Measurements from ENCODE around the gene KAT6B.

Gene KAT6B

DNA sequence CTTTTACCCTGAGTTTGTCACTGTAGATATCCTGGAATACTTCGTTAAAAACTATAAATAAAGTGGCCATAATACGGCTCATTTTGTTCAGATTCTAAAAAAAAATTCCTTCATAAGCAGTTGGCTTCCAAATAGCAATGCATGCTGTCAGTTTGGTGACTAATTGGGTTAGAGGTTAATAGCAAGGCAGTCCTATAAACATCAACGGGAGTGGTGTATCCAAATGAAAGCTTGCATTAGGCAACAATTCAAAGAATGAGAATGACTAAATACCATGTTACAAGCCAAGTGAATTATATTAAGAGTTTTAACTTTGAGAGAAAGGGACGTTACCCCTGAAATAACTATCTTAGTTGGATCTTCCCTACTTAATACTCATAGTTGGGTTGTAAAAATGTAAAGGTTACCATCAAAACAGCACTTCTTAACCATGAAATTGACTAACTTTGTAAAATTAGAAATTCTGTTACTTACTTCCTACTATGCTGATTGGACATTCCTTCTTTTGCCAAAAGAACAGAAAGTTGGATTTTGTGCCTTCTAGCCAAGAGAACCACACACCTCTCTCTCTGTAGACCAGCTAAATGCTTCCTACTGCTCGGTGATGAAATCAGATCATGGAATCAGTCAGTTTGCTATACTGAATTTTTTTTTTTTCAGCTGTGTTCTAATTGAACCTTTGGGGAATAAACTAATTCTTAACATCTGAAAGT lies 98.0 kb downstream of the KAT6B start:
- DNase-seq = peak; percentile 59

DNA sequence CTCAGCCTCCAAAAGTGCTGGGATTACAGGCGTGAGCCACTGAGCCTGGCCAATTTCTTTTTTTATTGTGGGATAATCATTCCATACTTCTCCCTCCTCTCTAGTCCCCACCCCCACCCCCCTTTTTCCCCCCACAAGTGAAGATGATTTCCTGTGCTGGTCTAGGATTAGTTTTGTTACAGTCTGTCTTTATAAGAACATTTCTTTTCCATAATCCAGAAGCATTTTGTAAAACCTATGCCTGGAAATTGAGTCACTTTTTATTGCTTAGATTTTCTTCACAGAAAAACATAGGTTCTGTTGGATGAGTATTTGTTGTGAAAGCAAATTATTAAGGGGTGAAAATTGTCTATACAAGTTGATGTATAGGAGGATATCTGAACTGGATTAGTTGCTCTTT lies 98.9 kb downstream of the KAT6B start:
- DNase-seq = no peak

DNA sequence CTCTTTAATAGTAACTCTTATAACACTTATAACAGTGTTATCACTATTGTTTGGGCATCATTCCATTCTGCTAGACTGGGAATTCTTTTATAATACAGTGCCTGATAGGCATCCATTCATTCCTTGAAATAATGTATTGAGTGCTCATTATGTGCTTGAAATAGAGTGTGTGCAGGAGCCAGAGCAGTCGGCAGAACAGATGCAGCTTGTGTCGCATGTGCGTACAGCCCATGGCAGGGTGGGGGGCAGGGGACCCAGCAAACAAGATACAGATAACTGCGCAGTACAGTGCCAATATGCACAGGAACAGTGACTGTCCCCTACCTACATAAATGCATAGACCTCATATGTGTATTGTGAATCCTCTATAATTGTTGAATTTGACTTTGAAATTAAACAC lies 99.3 kb downstream of the KAT6B start:
- no peak for DNase-seq

DNA sequence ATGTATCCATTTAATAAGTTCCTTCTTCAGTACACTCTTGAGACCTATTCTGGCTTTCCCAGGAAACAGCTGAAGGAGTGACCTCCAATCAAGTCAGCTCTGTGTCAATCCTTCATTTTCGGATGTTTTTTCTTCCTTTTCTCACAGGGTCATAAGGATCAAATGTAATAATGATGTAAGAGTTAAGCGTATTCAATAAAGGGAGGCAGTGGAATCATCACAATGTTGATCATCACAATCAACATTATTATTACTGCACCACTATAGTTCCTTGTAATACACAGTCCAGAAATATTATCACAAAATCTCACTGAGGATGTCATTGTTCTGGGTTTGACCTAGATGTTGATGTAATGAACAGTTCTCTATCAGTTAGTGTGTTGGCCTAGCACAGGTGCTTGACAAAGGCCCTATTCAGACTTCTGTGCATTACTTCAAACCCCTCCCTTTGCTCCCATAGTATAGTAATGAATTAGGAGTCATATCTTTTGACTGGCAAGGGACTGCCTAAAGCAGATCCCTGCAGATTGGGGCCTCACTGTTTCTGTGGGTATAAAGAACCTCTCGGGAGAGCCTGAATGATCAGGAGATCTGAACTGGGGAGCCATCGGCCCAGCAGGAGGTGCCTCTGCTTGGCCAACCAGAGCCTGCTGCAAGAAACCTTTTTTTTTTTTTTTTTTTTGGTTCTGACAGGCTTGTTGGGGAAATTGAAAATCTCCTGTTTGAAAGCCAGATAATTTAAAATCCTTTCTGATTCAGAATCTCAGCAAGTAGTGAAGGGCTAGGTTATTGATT lies 100.6 kb downstream of the KAT6B start:
- DNase-seq = no peak

DNA sequence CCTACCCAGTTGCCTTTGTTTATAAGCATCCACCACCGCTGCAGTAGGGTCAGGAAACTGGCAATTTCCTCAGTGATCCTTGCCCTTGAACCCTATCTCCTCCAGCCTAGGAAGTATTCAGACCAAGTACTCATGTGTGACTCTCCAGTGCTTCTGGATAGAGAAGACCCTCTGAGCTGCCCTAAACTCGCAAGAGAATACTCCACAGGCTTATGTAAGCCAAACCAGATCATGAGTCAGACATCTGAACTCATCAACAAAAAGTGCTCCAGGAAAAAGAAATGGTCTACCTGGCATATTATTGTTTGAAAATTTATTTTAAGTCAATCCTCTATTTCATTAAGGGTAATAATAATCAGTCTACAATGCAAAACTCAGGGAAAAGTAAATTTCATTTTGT lies 101.3 kb downstream of the KAT6B start:
- no peak for DNase-seq

DNA sequence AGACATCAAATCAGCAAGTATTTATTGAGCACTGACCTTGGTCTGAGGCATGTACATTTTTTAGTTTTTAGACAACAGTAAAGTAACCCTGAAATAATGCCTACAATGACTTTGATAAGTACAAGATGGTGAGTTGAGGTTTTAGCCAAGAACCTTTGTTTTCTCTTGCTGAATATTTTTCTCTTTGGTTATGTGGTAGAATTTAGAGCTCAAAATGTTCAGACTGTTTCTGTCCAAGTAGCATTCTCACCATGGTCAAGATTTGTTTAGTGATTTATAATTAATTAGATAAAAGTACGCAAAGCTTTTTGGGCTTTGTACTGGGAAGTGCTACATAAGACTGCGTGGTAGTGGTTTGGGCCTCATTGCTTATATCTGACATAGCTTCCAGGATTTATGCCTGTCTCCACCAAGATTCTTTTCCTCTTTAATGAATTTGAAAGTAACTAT lies 102.4 kb downstream of the KAT6B start:
- no peak for DNase-seq

DNA sequence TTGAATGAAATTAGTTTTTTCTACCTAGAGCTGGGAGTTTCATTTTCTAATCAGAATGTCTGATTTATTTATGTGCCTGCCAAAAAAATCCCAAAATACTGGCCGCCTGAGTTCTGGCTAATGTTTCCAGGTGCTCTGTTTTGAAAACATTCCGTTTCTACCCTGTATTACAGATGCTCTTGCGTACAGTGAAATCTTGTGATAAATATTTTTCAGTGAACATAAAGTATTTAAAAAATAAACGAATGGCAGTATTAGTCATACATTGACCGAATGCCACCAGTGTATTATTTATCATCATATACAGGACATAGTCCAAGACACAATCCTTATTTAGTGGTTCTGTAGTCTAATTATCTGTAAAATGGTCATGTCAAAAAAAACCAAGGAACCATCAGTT lies 102.8 kb downstream of the KAT6B start:
- DNase-seq = no peak

DNA sequence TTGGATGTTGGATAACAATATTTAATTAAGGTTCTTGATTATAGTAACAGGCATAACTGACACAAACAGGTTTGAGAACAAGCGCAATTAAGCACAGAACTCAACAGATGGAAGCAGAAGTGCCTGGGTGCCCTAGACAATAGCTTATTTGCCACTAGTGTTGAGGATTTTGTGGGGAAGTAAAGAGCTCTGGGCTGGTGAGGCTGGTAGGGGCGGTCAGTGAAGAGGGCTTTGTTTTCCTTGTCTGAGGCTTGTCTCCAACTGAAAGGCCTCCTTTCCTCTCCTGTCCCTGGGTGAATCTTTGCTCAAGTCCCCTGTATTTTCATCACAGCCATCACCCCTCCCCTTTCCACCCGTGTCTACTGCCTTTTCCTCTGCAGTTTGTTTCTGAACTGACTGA lies 104.6 kb downstream of the KAT6B start:
- DNase-seq = peak; percentile 27

DNA sequence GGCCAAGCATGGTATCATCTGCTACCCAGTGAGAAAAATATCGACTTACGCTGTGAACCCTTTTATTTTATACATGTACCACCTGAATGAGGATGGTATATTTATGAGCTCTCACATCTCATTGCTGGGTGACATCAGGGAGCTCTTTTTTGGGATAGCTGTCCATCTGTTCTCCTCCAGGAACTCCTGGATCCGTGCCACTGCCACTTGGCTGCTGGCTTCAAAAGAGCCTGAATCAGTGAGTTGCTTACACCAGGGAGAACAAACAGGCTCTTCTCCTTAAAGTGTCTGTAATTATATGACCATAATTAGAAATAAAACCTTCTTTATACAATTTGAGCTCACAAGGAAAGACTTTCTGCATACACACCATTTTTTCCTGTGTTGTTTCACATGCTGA lies 106.2 kb downstream of the KAT6B start:
- no peak for DNase-seq

DNA sequence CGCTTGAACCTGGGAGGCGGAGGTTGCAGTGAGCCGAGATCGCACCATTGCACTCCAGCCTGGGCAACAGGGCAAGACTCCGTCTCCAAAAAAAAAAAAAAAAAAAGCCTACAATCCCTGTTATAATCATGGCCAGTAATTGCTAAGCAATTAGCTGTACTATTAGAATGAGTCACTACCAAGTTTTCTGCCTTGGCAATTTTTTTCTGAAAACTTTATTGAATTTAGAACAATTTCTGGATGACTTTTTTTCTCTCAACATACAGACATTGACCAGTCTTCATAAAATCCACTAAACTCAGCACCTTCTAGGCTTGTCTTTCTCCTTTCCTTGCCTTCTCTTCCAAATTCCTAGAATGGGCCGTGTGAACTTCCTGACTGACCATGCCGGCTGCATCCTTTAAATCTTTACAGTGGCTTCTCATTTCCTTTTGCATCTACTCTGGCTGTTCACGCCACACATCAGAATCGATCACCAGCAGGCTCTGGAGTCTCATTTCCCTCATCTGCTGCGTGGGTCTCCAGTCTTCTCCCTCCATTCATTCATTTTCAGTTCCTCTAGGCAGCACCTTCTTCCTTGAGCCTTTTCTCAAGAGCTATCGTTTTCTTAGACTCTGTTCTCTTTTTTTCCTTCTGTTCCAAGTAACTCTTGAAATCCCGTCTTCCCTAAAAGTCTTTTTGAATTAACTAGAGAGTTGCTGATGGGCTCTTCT lies 107.9 kb downstream of the KAT6B start:
- DNase-seq = peak; percentile 92

DNA sequence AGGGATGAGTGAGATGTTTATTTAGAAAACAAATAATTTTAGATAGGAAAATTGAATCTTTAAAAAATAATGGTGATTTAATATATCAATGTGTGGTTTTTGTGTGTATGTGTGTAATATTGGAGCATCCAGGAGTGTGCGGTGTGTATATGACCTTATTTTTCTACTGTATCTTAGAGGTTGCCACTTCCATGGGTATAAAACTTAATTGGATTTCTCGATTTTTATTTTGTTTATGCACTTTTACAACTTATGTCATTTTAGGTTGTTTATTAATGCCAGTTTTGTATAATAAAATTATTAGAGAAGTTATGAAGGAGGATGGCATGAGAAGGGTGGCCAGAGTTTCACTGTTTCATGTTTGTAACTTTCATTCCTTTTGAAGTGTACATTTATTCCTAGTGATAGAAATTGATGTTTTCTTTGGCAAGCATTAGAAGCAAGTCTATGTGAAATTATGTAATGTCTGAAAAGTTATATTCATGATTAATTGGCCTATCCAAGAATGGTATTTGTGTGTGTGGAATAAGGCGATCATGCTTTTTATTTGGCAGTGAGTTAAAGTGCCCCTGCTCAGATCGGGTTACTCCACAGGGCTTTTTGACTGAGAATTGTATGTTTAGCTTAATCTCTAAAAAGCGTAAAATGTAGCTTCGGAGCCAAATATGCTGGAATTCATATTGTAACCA lies 110.3 kb downstream of the KAT6B start:
- no peak for DNase-seq

DNA sequence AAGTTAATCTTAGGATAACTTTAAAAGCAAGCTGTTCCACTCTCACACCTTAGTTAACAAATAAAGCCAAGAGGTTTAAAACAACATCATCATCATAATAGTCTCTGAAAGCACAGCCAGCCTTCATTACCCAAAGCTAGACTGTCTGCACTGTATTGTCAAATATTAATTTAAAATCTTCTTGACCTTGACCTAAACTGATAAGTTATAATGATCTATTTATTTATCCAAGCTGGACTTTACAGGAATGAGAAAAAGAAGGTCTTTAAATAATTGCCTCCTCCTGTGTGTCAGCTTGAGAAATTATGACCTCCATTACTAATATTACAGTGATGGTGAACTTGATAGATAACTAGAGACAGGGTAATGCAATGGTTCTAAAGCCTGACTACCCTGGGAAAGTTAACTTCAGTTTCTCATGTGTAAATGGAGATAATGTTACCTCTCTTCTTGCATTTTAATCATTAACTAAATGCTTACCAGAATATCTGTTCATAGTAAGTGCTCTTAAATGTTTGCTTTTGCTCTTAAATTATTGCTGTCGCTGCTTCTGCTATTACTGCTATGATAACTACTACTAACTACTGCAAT lies 111.0 kb downstream of the KAT6B start:
- no peak for DNase-seq

DNA sequence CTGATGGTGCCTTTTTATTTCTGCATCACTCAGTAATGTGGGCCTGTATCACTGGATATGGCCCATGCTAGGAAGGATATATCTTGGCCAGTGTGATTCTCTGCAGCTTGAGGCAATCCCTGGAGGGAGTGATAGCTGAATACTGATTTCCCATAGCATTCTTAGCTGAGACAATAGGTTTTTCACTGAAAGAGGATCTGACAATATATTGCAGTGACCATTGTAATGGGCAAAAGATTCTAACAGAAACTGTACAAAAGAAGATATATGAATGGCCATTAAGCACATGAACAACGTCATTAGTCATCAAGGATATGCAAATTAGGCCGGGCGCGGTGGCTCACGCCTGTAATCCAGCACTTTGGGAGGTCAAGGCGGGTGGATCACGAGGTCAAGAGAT lies 117.8 kb downstream of the KAT6B start:
- DNase-seq = no peak

DNA sequence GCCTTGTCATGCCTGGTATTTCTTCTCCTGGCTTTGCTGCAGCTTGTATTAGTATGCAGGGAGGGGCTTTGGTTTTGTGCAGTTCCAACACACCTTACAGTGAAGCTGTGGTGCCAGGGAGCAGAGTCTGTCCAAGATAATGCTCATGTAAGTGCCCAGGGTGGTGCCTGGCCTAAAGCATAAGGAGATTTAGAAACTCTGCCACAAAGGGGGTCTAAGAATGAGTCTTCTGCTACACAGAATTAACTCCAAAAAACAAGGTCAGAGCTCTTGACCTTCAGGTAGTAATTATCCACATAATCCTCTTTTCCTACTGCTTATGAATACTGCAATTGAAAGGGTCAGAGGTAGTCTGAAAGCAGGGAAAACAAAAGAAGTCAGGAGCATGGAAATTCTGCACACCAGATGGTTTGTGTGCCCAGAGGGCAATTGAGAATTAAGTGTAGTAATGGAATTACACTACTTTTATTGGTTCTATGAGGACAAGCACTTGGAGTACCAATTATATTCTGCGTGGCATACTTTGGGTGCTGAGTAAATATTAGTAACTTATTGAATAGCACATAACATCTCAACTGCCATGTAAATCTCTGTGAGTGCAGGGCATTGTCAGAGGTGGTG lies 121.5 kb downstream of the KAT6B start:
- no peak for DNase-seq

DNA sequence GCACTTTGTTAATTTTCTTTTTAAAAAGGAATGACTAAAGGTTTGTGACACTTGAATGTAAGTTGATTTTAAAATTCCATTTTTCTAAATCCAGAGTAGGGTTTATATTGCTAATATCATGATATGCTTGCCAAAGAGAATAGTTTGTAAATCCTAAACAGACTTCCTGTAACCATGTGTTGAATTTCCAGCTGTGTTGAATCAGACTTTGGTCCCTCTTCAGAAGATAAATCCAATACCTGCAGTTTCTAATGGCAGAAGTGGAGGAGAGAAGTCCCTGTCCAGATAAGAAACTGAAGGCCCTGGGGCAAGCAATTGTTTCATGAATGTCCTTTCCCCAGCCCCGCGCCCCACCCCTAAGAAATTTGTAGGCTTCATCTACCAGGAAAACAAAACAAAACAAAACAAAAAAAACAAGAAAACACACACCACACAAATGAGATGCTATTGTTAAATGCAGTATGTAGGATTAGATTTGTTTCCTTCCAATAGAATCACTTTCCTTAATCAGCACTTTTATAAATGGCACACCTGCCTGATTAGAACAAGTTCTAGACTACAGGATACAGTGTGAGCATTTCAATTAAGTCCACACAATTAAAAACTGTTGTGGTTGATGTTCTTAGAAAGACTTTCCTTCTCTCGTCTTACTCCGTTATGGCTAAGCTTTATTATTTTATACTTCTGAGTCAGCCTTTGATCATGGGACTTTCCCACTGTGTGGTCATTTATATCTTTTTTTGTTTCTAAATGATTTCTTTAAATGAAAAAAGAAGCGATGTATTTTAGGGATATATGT lies 122.8 kb downstream of the KAT6B start:
- no peak for DNase-seq

DNA sequence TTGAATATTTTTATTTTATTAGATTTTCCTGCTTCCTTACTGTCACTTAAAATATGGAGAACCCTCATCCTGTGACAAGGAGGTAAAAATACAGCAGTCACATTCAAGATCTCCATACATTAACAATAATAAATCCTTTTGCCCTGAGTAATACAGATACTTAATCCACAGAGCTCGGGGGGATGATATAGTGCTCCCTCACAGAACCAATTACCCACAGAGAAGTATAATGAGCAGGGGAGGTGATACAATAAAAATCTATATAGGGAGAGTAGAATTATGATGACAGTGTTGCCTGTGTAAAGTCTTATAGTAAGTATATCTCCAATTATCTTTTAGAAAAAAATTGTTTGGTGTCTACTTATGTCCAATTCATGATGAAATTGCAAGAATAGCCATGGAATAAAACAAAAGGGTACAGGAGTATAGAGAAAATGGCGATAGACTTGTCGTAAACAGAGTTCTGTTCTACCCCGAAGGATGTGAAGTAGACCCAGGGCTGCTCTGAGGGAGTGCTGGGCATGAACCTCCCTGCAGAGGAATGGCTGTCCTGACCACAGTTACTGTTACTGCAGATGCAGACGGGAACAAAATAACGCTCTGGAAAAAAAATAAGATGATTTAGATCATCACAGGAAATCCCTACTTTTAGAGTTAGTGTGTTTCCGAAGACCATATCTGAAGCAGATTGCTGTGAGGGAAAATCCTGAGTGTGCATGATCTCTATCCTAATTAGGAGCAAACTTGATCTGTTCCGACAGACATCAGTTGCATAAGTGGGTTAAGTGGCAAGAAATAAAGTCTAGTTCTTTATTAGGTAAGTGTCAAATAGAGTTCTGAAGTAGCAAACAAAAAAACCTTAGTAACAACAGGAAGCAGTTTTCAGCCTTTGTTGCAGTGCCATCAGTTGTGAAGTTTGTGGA lies 123.7 kb downstream of the KAT6B start:
- no peak for DNase-seq

DNA sequence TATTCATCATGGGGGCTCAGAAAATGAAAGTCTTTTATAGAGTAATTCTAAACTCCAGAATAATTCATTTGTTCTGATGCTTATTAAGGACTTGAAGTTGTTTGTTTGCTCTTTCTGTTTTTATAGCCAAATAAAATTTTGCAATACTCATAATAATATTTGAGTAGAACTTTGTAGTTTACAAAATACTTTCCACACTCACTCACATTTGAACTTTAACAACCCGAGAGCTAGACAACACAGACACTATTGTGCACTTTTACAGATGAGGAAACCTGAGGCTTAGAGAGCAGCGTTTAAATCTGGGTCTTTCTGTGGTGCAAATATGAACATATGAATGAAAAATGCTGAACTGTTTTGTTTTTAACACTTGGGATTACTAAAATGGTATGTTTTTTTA lies 126.8 kb downstream of the KAT6B start:
- no peak for DNase-seq

DNA sequence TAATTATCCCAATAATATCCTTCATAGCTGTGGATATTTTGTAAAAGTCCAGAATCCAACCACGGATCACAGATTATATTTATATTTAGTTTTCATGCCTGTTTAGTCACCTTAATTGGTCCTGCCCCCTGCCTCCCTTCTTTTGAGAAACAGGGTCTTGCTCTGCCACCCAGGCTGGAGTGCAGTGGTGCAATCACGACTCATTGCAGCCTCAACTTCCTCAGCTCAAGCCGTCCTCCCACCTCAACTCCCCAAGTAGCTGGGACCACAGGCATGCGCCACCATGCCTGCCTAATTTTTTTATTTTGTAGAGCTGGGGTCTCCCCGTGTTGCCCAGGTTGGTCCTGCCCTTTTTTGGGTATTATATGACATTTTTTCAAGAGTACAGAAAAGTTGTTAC lies 129.4 kb downstream of the KAT6B start:
- DNase-seq = peak; percentile 50

DNA sequence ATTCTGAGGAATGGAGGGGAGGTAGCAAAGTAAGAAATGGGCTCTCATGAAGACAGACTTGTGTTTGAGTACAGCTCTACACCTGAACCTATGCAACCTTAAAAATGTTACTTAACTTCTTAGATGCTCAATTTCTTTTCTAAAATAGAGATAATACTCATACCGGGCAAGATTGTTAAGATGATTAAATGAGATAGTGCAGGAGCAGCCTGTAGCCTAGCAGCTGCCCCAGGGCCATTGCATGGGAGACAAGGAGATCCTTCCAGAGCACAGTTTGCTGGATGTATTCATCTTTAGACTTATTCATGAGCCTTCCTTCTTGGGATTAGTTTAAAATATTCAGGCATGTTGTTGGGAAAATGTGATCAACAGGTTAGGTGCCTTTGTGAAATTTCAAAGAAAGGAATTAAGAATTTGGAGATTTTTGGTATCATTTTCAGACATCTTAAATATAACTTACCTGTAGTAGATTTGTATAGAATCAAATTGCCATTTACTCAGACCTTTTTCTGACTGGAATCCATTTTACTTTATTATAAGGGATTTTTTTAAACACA lies 130.2 kb downstream of the KAT6B start:
- DNase-seq = no peak
